LoVo (cell line): ENCODE measurements around the gene SALL1.

Experiments used
- DNase-seq: peaks from one replicate; pipeline ENCODE4 v3.0.0-alpha.2; 2016; ENCODE audit warnings: low spot score

The SALL1 gene

DNA sequence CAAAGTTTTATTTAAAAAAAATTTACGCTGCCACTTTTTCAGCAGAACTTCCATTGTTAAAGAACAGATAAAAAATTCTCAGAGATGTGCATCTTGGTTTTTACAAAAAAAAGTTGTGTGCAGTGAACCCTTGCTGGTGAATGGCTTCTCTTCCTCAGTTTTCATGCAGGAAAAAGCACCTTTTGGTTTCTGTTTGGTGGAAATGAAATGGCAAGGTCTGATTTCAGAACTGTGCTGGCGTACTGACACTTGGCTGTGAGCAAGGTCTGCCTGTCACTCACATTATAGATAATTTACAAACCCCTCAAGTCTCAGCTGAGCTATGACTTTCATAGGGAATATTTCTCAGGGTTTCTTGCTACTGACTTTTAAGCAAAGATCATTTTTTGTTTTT is 5.7 kb upstream of the SALL1 start:
- no peak for DNase-seq

DNA sequence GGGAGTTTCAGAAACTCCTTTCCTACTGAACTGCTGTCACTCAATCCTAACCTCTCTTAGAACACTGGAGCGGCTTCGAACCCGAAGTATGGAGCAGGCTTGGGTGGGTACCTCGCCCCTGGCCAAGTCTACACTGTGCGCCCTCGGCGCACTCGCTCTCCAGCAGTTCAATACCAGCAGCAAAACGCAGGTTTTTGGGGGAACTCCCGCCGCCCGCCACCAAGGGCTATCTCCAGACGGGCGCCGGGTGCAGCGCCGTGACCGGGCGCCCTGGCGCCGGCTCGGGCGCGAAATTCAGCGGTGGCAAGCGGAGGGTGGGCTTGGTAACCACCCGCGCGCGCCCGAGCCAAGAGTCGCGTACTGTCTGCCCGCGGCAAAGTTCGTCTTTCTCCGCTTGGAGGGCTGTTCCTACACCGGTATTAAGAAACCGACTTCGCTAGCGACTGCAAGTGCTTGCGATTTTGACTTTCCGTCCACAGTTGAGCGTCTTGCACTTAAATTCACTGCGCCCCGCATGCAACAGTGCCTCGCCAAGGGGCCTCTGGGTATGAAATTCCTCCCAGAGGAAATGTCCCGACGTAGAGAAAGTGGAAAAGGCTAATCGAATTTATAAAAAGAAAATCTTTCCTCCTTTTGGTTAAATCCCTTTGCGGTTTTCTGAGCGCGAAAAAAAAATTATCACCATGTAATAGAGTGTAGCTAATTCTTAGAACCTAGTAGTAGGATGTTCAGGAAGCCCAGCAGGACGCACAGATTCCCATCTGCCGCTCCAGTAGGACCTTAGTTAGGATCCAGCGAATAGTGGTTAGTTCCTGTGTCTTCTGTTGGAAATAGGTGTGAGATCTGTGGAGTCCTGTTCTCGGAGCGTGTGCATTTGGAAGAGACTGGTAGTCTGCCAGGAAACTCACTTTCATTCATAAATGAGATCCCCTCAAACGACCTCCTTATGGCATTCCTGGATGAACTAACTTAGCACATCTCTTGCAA is 5.0 kb upstream of the SALL1 start:
- DNase-seq, result no peak

DNA sequence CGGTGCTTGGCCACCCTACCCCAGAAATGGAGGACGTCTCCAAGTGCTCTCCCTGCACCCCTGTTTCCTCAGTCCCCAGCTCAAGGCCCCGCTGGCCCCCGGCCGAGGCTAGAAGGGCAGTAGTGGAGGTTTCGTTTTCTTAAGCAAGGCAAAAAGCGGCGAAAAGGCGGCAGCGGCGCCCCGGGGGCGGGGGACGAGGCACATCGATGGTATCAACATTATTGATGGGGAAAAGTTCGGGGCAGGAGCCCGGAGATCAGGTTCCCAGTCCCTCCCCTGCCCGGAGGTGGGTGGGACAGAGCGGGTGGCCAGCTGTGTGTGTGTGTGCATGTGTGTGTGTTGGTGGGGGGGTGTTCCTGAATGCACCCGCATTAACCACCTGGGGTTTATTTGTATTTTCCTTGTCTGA is 4.1 kb upstream of the SALL1 start:
- DNase-seq, result no peak

DNA sequence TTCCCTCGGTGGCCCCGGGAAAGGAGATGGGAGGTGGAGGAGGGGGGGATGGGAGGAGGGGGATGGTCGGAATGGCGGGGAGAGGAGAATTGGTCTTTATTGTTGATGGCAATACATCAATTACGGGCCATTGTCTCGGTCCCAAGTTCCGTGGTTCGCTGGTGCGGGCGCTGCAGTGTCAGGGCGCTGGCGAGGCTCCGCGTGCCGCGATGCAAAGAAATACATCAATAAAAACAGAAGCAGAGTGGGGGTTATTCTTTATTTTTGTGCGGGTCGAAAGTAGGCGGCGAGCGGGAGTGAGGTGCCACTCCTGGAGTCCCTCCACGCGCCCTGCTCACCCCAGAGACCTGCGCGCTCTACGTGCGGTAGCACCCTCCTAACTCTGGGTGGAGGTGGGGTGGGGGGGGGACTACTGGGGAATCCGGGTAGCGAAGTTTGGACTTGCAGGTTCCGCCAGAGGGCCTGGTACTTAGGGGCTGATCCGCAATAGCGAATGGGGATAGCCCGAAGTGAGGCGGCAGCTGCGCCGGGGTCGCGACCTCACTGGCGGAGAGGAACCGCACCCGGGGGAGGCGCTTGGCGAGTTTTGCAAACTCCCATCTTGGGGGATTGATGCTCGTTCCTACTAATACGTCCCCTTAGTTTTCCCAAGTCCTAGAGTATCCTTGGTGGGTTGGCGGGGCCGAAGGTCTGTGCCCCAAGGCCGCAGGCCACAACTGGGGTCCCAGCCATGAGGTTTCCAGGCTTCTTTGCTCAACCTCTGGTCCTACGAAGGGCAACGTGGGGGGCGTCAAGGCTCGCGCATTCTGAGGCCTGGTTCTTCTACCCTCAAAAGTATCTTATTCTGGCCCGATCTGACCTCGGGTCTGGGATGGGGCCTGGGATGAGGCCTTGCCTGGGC is 3.5 kb upstream of the SALL1 start:
- no peak for DNase-seq

DNA sequence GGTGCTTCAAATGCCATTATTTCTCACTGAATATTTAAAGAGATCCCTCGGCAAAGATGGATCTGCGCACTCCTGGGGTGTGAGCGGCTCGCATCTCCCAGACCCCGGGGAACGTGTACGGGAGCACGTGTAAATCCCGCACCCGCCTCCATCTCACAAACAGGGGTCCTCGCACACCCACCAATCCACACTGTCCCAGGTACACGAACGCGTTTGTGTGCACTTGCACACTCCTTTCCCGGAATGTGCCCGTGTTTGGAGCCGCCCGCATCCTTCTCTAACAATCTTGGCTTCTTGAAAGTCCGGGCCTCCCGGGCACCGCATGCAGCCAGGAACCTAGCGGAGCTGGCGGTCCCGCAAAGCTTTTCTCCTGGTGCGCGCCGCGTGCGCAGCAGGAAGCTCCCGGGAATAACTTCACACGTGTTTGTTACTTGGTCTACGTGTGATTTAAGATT is 2.5 kb upstream of the SALL1 start:
- no peak for DNase-seq

DNA sequence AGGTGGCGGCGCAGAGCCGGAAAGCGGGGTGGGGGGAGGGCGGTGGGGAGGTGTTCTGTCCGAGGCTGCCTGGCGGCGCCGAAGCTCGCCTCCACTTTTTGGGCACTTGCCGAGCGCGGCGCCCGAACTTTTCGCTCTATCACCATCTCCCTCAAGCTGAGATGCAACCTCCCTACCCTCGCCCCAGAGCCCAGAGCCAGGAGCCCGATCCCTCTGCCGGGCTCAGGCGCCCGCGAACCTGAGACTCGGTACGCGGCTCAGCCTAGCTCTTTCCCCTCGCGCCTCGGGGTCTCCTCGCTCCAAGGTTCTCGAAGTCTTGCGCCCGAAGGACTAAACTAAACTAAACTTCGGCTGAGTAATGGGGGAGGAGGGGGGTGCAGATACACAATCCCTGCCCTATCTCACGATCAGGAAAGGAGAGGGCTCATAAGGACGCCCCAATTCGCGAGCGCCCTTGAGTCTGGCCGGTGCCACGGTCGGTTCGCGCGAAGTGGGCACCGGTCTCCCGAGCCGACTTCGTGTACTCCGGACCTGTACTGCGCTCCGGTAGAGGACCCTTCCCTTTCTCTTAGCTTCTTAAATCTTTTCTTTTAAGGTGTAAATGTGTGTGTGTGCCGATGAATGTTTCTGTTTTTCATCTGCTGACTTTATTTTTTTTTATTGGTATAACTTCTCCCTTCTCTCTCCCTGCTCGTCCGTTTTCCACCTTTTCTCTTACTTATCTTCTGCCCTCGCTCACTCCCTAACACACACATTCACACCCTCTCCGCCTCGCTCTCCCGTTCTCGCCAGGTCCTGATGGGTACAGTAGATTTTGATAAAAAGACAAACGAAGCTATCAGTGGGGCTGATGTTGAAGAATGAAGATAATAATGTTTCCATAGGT is 1.9 kb upstream of the SALL1 start:
- no peak for DNase-seq

DNA sequence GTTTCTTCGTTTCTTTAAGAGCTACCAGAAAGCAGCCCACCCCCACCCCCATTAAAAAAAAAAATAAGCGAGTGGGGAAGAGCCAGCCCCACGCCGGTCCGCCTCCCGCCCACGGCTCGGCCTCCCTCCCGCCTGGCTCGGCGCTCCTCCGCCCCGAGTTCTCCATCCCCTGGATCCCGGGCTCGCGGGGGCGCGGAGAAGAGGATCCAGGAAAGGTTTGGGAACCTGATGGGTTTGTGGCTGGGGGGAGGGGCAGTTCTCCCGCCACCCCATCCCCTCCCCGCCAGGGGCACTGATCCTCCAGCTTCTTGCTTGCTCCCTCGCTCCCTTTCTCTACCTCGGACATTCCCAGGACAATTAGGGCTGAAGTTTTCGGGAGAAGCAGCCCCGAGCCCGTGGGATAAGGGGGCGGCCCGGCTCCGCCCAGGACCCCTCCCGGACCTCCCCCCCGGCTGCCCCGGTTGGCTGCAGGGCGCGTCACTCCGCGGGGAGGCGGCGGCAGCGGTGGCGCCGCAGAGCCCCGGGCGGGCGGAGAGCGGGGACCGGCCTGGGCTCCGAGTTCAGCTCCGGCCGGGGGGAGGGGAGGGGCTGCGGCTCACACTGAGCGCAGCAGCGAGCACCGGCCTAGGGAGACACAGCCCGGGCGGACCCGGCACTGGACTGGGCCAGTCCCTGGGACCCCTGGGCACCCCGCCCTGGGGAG is 1.0 kb upstream of the SALL1 start:
- no peak for DNase-seq

DNA sequence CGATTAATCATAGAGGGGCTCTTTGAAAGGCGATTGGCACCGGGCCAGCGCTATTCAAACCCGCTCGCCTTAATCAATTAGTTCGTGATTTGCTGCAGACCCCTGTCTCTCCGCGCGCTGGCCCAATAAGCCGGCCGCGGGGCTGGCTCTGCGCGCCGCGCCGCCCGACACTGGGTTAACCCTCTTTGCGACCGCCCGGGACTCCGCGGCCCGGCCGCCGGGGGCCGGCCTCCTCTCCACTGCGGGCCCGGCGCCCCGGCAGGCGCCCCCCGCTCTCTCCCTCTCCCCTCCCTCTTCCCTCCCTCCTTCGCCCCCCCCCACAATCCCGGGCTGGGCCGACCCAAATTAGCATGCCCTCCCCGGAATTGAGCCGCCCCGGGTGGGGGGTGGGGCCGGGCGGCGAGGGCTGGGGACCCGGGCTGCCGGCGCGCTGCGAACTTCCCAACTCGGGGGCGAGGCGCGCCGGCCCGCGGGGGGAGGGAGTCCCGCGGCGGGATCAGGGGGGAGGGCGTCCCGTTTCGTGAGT is 428 bp upstream of the SALL1 start:
- DNase-seq, result no peak

DNA sequence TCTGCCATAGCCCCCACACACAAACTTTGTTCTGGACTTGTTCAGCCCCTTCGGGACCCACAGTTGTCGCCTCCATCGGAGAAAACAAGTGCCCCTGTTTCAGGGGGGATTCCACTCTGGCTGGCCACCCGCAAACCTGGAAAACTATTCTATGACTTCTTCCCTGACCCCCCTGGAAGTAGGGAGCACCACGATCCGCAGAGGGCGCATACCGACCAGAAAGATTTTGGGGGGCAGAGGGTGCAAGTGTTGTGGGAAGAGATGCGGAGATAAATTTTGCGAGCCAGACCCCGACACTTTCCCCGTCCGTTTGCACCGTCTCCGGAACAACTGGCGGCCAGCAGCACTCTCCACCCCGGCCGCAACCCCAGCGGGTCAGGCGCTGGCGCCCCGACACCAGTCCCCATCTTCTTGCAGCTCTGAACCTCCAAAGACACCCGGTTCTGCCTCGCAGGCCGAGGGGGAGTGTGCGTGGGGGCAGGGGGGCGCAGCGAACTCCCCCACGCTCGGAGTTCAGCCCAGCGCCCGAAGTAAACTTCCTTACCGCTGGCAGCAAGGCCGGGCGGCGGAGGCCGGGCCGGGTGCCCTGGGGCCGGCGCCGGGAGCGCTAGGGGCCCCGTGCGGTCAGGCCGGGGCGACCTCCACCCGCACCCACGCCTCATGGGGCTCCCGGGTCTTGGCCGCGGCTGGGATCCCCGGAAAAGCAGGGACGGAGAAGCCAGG is 744 bp downstream of the SALL1 start:
- no peak for DNase-seq

DNA sequence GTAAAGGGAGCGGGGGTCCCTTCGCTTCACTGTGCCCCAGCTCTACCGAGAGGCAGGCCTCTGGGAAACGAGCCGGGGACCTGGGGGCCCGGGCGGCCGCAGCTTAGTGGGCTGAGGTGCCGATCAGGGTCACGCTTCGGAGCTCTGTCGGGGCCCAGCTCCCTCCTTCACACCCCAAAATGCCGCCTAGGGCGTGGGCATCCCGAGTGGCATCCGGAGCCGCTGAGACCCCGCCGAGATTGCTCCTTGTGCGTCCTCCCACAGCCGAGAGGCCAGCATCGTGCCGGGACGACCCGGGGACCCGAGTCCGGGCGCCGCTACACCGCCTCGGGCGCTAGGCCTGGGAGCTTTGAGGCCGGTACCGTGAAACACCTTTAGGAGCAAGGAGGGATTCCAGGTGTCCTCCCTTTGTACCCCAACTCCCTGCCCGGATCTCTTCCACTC is 1.3 kb downstream of the SALL1 start:
- no peak for DNase-seq

DNA sequence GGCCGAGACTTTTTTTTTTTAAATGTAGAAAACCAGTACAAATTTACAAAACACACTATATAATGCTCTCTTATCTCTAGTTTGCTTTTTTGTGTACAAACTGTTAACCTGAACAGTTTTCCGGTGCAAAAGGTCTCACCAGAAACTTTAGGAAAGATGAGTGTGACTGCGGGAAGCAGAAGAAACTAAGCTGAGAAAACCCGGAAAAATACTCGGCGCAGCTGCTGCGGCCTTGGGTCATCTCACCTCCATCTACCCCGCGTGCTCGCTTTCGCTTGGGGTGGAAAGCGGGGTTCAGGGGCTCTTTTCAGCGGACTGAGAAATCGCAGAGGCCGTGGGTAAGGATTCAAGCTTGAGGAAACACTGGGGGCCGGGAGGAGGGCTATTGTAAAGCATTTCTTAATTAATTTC is 1.8 kb downstream of the SALL1 start:
- DNase-seq, result no peak

DNA sequence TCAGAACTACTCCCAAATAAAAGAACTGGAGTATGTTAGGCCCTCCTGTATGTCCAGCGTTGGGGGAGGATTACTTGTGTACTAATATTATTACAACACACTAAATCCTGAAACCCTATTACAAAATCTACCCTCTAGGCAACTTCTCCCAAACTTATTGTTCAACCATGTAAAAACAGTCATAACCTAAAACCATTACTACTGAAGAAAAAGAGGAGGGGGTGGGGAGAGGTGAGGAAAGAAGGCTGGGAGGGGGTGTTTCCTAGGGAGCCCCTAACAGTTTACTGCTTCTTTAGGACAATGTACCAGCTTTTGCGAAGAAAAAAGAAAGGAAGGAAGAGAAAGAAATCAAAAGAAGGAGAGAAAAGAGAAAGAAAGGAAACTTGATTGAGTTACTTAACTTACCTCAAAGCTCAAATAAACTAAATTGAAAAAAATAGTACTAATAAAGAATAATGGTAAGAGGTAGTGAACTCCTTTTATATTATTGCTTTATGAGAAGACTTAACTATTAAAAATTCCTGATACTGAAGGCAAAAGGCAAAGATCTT is 2.3 kb downstream of the SALL1 start:
- DNase-seq, result no peak

DNA sequence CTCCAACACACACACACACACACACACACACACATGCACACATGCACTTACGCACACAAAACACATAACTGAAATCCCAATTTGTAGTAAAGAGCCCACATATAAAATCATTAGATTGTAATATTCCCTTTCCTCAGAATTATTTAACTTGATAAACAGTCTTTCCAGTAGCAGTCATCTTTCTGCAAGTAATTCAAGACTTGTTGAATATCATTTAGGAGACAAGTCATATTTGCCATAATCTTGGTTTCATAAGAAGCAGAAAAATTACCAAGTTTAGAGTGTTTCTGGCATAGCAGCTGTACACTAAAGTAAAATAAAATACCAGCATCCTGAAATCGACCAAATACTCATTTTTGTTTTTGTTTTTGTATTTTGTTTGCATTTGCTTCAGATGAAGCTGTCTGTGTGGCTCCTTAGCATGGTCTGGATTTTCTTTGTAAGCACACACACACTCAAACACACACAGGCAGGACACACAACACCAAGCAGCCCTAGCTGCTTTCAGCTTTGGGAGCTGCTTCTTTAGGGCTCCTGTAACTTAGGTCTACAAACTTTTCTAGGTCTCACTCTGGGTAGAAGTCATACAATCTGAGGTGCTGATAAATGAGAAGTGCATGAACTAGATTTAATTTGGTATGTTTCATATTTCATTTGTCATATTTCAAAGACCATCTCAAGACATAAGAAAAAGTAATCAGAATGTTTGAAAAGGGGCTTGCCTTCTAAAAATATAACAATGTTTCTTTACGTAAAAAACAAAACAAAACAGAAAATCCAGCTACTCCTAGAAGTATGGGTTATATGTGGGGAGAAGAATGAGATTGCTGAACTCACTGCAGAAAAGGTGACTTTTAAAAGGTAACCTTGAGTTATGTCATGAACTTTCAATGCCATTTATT is 3.0 kb downstream of the SALL1 start:
- no peak for DNase-seq

DNA sequence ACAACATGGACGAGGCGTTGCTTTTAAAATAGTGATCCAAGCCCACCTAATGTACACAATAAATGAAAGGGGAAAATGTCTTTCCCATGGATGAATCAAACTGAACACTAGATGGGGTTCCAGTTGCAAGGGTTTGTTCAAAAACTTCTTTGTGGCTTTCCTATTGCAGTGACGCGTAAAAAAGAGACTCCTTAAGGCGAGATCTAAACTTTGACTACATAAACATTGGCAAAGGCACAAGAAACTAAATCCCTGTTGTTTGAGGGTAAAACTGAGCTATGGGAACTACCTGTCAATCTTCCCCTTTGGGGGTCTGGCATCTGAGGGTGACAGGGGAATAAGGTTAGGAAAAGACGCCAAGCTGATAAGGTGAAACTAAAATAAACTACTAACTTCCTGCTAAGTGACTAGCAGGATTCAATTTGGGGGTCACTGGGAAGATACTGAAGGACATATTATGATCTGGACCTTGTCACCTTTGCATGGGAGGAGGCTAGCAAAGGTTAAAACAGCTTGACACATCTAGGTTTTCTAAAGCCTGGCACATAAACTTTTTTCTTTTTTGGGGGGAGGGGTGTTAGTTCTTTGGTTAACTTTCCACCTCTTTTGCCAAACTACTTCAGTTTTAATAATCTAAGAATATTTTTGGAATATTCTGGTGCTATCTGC is 4.7 kb downstream of the SALL1 start:
- DNase-seq, result no peak

DNA sequence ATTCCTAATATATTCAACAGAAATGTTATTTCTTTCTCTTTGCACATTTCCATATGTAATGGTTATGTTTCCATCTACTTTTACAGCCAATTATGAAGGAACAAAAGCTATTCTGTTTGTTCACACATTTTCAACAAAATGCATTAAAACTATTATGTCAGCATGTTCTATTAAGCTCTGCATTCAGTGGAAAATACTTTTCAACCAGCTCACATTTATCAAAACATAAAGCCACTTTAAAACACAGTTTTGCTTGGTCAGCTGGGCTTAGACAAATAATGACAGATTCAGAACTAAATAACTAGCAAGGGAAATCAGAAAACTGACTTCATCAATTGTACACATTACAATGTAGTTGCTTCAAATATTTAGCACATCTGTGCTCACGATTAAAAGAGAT is 6.9 kb downstream of the SALL1 start:
- DNase-seq, result no peak

DNA sequence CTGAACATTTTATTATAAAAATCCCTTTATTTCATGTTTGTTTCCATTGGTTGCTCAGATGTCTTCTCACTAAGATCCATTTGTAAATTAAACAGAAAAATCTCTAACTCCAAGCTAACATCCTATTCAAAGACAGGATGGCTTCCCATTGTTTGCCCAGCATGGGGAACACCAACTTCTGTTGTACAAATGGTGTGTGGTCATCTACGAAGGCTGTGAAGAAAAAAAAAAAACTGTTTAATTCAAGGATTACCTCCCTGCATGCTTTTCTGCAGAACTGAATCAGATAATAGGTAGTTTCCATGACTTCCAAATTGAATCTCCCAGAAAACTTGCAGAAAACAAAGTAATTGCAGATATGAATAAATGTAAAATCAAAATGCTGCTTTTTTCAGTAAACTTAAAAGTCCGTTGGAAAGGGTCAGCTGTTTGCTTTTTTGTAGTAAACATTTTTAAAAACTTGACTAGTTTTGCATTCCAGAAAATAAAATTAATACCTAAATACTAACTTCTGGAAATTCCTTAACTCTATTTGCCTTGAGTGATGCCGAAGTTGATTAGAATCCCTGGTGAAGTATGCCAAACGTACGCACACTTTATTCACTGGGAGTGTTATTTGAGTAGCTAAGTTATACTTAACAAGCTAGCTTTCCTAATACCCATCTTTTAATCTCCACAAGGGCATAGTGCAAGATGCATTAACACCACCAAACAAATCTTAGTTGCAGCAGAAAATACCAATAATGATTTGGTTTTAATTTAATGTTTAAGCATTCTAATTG is 7.7 kb downstream of the SALL1 start:
- no peak for DNase-seq

DNA sequence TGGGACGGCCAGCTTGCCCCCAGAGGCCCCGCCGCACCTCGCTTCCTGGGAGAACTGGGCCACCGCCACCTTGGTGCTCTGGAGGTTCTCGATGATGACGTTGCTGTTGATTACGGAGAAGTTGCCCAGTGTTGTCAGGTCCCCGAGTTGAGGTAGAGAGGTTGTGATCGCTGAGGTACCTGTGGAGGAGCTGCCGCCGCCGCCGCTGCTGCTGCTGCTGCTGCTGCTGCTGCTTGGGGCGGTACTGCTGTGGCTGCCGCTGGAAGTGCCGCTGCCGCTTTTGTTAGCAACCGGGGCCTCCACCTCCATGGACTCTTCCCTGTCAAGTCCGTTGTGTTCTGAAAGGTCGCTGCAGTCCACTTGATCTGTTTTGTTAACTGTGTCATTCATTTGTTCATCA is 9.5 kb downstream of the SALL1 start:
- DNase-seq, result no peak
